Measurements from ENCODE around the gene RASGRP3.
"Not testable (repeated sequence)": the region's sequence is repeated elsewhere in the genome, so short reads cannot be mapped to it uniquely, and the experiment has no call there.

RASGRP3 gene, protein sequence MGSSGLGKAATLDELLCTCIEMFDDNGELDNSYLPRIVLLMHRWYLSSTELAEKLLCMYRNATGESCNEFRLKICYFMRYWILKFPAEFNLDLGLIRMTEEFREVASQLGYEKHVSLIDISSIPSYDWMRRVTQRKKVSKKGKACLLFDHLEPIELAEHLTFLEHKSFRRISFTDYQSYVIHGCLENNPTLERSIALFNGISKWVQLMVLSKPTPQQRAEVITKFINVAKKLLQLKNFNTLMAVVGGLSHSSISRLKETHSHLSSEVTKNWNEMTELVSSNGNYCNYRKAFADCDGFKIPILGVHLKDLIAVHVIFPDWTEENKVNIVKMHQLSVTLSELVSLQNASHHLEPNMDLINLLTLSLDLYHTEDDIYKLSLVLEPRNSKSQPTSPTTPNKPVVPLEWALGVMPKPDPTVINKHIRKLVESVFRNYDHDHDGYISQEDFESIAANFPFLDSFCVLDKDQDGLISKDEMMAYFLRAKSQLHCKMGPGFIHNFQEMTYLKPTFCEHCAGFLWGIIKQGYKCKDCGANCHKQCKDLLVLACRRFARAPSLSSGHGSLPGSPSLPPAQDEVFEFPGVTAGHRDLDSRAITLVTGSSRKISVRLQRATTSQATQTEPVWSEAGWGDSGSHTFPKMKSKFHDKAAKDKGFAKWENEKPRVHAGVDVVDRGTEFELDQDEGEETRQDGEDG

DNA sequence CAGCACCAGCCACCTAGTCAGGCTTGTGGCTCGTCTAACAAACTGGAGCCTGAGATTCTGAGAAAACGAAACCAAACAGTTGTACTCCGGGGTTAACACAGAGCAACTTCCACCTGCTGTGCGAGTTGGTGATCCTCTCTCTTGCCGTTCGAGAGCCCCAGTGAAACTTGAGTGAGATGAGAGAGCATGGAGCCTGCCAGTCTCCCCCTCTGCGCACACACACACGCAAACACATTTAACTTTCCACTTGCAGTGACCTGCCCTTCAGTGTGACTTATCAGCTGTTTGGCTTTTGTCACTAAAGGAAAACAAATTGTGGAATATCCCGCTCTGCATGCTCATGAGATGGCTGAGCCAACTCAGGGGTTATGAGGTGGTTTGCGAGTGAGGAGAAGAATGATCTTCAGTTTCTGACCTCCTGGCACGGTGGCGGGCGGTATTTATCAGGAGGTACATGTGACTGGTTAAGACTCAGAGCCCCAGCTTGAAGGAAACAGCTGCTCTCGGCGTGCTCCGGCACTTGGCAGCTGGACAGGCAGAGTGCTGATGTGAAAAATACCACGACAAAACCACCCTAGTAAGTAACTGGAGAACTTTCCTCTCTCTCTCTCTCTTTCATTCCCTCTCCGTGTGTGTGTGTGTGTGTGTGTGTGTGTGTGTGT lies at the start of gene RASGRP3:
Gene RASGRP3 (plus strand): TSS at position 519 of the 662 bp plus-strand sequence. CDS start 38,488 bp downstream, outside the sequence.
- peak; percentile 68 for DNase-seq

DNA sequence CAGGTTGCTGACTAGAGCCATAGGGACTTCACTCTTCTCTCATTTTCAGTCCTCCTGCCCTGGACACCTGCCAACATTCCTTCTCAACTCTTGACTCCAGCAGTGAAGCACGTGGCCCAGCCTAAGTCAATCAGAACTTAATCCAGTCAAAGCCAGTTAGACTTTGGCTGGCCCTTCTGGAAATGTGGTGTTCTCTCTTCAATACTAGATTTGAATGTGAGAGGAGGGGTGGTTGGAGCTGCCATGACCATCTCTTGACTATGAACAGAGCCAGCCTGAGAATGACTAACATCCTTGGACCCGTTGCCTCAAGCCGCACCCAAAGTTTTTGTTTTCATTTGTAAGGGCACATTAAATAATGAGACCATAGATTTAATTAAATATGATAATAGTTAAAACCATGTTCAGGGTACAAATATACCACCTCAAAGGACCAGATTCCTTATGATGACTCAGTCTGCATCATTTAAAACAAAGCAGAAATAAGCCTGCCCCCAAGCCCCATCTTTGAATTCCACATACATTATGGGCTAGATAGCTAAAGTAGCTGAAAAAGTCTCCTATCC lies 49.7 kb upstream of the RASGRP3 start:
- DNase-seq: no peak

DNA sequence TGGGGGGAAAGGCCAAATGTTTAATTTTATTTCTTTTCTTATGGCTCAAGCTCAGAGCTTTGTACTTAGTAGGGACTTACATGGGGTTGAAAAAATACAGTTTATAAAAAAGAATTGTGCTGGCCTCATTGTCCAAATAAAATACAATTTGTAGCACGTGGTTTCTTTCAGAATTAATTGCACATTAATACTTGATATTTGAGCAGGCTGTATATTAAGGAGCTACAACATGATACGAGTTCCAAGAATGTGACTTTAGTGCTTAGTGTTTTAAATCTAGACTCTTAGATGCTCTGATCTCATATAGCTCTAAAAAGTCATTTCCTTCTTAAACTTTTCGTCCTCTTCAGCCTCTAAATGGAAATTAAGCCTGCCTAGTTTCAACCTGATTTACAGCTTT lies 46.4 kb upstream of the RASGRP3 start:
- no peak for DNase-seq

DNA sequence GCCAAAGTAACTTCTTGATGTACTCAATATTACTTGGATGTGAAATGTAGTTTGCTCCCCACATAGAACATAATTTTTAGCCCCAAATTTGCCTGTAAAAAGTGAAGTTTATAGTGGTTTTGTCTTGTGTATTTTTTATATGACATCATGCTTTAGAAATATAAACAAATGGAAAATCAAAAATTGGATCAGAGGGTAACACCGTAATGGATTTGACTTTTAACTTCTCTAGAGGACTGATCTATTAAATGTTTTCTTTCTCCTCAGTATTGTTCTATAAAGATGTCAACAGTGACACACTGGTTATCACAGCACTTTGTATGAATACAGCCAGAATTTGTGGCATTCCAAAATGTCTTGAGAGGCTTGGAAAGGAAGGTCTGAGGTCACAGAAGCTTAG lies 45.6 kb upstream of the RASGRP3 start:
- no peak for DNase-seq

DNA sequence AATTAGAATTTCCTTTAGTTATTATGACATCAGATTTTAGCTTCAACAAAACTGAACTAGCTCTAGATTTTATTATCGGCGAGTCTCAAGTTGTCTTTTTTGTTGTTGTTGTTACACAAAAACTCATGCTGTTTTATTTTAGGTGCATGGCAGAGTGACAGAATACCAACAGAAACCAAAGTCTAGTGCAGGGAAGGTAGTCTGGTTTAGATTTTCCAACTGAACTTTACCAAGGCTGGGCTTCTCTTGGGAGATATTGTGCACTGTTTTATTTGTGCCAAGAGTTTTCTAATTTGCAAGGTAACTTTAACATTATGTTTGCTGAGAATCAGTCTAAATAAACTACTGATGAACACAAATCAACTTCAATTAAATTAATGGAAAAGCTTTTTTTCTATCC lies 43.6 kb upstream of the RASGRP3 start:
- no peak for DNase-seq

DNA sequence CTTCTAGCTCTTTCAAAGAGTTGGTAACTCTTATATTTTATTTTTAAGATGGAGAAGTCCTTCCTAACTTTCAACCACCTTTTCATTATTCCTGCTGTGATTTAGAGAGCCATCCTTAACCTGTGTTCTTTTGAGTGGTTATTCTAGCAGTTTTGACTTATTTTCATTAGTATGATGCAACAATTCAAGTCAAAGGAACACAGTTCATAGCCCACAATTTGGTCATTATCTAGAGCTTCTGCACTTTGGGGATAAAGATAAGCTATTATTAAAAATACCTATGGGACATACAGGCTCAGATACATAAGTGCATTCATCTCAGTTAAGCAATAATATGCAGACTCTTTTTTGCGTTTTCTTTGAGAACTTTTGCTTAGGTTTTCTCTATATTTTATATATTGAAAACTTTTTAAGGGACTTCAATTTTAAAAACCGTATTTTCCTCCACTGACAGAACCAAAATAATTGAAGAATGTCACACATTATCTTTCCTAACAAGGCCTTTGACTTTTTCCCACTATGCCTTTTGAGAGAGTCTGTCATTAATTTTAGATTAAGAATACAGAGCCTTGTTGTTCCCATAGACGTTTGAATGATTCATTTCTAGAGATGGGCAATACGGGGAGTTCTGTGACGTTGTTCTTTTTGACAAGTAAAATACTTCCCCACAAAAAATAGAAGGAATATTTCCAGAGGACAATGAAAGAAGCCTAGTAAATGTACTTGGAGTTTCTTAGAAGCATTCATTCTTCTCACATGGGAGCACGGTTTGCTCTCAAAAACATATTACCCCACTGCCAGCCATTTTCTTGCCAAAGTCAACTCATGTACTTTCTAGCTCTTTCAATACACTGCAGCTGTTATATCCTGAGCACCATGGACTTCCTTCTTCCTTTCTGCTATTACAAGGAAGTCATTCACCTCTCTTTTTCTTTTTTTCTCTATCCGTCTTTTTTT lies 42.9 kb upstream of the RASGRP3 start:
- no peak for DNase-seq

DNA sequence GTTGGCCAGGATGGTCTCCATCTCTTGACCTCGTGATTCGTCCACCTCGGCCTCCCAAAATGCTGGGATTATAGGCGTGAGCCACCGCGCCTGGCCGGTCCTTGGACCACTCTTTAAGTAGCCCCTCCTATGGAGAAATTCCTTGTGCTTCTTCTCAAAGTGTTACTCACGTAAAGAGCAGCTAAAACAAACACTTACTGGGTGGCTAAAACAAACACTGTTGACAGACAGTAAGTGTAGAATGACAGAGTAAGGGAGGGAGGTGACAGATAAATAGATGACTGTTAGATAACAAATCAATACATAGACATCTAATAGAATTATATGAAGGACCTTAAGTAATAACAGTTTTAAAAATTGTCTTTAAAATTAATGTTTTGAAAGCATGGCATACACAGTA lies 40.9 kb upstream of the RASGRP3 start:
- no peak for DNase-seq

DNA sequence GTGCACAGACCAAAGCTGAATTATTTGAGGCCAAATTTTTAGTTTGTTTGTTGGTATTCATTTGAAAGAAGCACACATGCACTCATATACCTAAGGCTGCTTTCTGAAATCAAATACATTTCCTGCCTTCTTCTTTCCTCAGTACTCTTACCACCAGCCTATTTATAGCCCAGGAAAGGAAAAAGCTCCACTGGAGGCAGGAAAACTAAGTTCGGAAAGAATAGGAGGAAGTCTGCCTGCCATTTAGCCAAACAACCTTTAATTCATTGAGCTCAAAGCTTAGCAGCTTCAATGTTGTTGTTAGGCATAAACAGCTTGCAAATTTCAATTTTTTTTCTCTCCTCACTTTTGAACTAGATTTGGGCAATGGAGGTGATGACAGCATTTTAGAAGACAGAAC lies 40.4 kb upstream of the RASGRP3 start:
- DNase-seq: no peak

DNA sequence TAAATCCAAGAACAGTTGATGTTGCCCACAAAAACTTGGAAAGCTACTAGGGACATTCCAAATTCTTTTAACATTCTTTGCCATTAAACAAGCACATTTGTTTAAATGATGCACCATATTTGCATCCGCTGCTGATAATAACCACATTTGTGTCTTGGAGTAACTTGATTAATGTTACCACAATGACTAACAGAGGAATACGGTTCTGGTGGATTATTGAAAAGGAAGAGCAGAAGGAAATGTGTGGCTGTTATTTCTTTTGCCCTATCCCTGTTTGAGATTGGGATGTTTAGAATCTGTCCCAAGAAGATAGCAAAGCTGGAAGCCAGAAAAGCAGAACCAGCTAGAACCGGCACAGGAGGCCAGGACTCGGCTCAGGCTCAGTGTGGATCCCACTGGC lies 39.2 kb upstream of the RASGRP3 start:
- DNase-seq: no peak

DNA sequence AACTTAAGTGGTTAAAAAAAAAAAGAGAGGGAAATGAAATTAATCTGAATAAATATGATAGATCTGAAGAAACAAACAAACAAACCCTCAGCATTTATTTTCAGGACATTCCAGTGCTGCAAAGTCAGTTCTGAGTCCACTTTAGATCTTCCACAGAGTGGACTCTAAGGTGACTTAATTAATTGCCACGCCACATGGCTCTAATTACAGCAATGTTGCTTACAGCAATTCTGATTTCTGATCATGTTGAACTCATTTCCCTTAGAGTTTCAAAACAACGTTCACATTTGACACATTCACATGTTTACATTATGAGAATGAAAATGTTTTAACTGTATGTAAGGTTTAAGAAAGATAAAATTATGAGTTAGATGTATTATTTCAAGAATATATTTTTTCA lies 38.6 kb upstream of the RASGRP3 start:
- no peak for DNase-seq

DNA sequence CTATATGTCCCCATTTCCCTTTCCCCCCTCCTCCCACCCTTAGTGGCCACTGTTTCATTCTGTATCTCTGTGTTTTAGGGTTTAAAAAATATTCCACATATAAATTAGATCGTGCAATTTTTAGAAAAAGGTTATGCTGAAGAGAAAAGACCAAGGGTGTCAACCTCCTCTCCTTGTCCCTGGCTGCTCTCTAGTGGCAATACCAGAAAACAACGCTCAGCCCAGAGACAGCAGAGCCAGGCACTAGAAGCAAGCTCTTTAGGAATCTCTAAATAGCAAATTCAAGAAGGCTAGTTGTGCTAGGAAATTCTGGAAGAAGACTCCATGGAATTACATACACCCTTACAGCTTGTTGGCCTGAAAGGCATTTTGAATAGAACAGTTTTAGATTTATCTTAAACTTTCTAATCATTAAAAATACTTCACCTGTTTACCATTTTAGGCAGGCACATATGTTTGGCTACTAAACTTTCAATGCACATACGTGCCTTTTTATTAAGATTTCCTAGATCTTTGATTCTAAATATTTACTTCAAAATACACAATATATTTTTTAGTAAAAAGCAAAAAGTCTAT lies 35.1 kb upstream of the RASGRP3 start:
- DNase-seq: no peak

DNA sequence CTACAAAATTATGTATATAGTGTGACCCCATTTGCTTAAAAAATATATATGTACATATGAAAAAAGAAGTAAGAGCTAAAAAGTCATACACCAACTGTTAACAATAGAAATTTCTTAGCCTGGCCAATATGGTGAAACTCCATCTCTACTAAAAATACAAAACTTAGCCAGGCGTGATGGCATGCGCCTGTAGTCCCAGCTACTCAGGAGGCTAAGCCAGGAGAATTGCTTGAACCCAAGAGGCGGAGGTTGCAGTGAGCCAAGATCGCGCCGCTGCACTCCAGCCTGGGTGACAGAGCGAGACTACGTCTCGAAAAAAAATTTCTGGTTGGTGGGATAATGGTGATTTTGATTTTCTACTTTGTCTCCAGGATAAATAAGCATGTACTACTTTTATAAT lies 34.4 kb upstream of the RASGRP3 start:
- DNase-seq: not testable (repeated sequence)

DNA sequence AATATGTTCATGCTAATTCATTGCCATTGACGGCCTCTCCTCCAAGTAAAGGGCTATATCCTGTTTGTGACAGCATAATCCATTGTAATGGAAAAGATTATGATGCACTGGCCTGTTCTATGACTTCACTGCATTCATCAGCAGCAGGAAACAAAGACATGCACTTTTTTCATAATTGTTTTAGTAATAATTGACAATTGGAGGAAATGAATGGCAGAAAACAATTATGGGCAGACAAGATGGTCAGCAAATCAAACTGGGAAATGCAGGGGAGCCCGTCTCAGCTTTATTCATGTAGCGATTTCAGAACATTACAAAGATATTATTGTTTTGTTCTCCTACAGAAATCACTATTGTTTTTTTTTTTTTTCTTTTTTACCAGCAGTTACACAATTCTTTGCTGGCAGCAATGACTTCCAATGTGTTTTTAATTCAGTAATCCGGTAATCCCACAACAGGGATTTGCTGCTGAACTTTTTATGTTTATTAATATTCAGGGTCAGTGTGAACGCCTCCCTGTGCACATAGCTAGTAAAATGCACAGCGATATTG lies 33.8 kb upstream of the RASGRP3 start:
- no peak for DNase-seq

DNA sequence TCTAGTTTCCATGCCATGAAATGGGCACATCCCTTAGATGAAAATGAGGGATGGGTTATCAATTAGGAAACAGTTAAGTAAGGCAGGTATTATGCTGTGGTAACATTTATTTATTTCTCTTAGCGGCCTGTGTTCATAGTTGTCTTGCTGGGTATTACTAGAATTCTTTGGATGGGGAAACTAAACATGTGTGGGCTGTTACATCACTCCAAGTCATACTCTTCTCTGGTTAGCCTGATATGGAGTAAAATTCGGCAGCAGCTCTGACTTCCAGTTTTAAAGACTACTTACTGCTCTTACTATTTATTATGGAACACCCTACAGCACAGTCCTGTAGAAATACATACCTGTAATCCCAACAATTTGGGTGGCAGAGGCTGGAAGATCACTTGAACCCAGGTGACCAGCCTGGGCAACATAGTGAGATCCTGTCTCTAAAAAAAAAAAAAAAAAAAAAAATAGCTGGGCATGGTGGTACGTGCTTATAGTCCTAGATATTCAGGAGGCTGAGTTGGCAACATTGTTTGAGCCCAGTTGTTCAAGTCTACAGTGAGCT lies 33.1 kb upstream of the RASGRP3 start:
- DNase-seq: no peak

DNA sequence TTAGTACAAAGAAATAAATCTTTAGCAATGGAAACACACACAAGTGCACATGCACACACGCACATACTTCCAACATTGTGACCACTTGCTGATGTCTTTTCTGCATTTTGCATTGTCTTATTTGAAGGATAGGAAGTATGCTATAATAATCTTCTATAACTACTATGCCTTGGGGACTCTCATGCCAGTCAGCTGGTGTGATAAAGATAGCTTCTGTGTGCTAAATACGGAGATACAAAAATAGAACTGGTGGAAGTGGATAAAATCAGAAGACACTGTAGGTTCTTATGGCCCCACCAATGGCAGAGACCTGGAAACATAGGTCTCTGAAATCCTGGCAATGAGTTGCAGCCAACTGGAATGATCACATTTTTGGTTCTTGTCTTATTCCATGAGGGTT lies 31.5 kb upstream of the RASGRP3 start:
- no peak for DNase-seq

DNA sequence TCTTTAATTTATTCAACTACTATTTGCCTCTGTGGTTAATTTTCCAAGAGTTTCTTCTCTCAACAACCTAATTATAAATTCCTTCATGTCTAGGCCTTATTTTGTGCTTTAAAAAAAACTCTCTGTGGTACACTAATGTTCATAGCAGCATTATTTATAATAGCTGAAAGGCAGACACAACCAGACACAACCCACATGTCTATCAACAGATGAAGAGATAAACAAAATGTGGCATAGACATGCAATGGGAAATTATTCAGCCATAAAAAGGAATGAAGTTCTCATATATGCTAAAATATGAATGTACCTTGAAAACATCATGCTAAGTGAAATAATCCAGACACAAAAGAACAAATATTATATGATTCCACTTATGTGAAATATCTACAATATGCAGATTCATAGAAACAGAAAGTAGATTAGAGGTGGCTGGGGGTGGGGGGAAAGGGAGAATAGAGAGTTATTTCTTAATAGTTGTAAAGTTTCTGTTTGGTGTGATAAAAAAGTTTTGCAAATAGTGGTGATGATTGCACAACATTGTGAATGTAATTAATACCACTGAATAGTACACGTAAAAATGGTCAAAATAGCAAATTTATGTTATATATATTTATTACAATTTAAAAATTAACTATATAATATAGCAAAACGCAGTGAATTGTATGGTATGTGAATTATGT lies 28.1 kb upstream of the RASGRP3 start:
- DNase-seq: no peak

DNA sequence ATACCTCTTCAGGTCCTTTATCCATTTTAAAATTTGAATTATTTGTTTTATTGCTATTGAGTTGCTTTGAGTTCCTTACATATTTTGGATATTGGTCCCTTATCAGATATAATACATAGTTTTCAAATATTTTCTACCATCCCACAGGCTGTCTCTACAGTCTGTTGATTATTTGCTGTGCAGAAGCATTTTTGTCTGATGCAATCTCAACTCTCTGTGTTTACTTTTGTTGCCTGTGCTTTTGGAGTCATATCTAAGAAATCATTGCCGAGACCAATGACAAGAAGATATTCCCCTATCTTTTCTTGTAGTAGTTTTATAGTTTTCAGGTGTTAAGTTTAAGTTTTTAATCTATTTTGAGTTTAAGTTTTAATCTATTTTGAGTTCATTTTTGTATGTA lies 25.2 kb upstream of the RASGRP3 start:
- no peak for DNase-seq

DNA sequence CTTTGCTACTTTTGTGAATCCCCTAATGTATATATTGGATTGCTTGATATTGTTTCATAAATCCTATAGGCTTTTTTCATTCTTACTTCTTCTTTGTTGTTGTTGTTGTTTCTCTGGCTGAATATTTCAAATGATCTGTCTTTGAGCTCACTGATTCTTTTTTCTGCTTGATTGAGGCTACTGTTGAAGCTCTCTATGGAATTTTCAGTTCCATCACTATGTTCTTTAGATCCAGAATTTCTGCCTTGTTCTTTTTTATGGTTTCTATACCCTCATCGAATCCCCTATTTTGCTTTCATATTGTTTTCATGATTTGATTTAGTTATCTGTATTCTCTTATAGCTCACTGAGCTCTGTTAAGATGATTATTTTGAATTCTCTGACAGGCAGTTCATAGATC lies 24.6 kb upstream of the RASGRP3 start:
- no peak for DNase-seq

DNA sequence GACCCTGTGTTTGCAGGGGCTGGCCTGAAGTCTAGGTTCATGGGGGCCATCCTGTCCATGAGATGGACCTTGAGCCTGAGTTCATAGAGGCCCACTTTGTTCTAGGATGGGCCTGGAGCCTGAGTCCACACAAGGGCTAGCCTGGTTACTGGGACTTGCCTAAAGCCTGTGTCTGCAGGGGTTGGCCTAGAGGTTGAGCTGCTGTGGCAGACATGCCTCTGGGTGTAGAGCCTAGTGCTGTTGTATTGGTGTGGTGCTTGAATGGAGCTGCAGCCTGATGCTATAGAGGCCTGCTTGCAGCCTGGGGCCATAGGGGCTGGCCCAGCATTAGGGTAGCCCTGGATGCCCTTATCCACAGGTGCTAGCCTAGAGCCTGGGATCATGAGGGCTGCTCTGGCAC lies 23.9 kb upstream of the RASGRP3 start:
- DNase-seq: no peak

DNA sequence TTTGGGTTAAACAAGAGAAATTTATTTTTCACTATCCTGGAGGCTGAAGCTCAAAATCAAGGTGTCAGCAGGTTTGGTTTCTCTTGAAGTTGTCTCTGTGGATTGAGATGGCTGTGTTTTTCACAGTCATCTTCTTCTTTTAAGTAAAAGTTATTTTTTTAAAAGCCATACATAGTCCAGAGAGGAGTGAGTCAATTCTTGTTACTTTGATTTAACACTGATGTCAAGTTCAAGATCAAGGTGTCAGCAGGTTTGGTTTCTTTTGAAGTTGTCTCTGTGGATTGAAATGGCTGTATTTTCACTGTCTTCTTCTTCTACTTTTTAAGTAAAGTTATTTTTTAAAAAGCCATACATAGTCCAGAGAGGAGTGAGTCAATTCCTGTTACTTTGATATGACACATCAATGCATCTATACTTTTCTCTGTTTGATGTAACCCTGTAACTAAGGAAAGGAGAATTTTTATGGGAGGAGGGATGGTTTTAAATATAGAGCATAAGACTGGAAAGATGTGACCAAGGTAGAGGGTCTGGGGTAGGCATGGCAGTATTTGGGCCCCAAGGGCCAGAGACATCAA lies 22.5 kb upstream of the RASGRP3 start:
- no peak for DNase-seq

Measured in CD4-positive, alpha-beta T cell treated with Interleukin-6 for 4 hours (primary cell).